ENCODE results near the gene KCNQ1OT1. TPM values are rescaled to one million over a fixed set of nuclear protein-coding genes. Genes with fewer than 3 reads are reported as not detected.

Gene KCNQ1OT1
- total and polyA plus RNA-seq, 4 donors, result 0.05 to 4.9 (median 0.61) TPM

GRCh38 chr11:2724104-2724503, 24.3 kb upstream of the KCNQ1OT1 start:
- WGBS, result 90% methylated on average over 16 of the region's 16 CpGs
- no peaks in the 10 kb centered on the region for H3K4me1 ChIP-seq (ENCODE audit: control insufficient read depth in 4 of 4, insufficient read depth in 4 of 4, low read length in 3 of 4)
- no peak overlapping the region for H3K9ac ChIP-seq (ENCODE audit: low read depth in 1 of 2, low read length in 2 of 2)
- H3K36me3 ChIP-seq (ENCODE audit: control insufficient read depth in 4 of 4, insufficient read depth in 3 of 4, low read depth in 1 of 4, low read length in 3 of 4), result no peaks in the 10 kb centered on the region
- no peak for DNase-seq (ENCODE audit: low spot score)
- H3K9me3 ChIP-seq (ENCODE audit: control insufficient read depth in 4 of 4, low read length in 3 of 4), result no peaks in the 10 kb centered on the region
- H3K27me3 ChIP-seq (ENCODE audit: control insufficient read depth in 4 of 4, insufficient read depth in 4 of 4, low read length in 3 of 4), result no peaks in the 10 kb centered on the region
- no peak overlapping the region for H3K4me3 ChIP-seq (ENCODE audit: low read depth in 1 of 3, low read length in 3 of 3)
- H3K27ac ChIP-seq (ENCODE audit: low read depth in 1 of 2, low read length in 2 of 2), result no peak overlapping the region
- TF ChIP-seq GABPA (IDR thresholded peaks at IDR 0.05 in 1 of 2, conservative IDR thresholded peaks at IDR 0.05 in 1 of 2) (no peak), JUND (IDR thresholded peaks at IDR 0.05) (no peak), REST (IDR thresholded peaks at IDR 0.05) (no peak), EGR1 (IDR thresholded peaks at IDR 0.05; ENCODE audit: low read depth in 2 of 2) (no peak), FOXA1 (IDR thresholded peaks at IDR 0.05) (no peak), FOXA2 (IDR thresholded peaks at IDR 0.05) (no peak), NR2F2 (IDR thresholded peaks at IDR 0.05) (no peak), ZBTB33 (IDR thresholded peaks at IDR 0.05) (no peak), ATF3 (IDR thresholded peaks at IDR 0.05) (no peak), TAF1 (conservative IDR thresholded peaks at IDR 0.05) (no peak), HNF4G (IDR thresholded peaks at IDR 0.05) (no peak), YY1 (IDR thresholded peaks at IDR 0.05) (no peak), SP1 (IDR thresholded peaks at IDR 0.05) (no peak), CTCF (IDR thresholded peaks at IDR 0.05; ENCODE audit: low read depth, low read length, missing input control) (no peak), RAD21 (IDR thresholded peaks at IDR 0.05) (no peak)

- Histone ChIP-seq H3K27me3 (ENCODE audit: control insufficient read depth in 4 of 4, insufficient read depth in 4 of 4, low read length in 3 of 4) (no peaks in the 10 kb centered on the region), H3K4me3 (ENCODE audit: low read depth in 1 of 3, low read length in 3 of 3) (no peak overlapping the region), H3K9ac (ENCODE audit: low read depth in 1 of 2, low read length in 2 of 2) (no peak overlapping the region), H3K27ac (ENCODE audit: low read depth in 1 of 2, low read length in 2 of 2) (no peak overlapping the region), H3K36me3 (ENCODE audit: control insufficient read depth in 4 of 4, insufficient read depth in 3 of 4, low read depth in 1 of 4, low read length in 3 of 4) (no peaks in the 10 kb centered on the region), H3K4me1 (ENCODE audit: control insufficient read depth in 4 of 4, insufficient read depth in 4 of 4, low read length in 3 of 4) (no peaks in the 10 kb centered on the region), H3K9me3 (ENCODE audit: control insufficient read depth in 4 of 4, low read length in 3 of 4) (no peaks in the 10 kb centered on the region)
- 88% methylated on average over 15 of the region's 15 CpGs for WGBS
- TF ChIP-seq RAD21 (IDR thresholded peaks at IDR 0.05) (no peak), HNF4A (conservative IDR thresholded peaks at IDR 0.05) (no peak), JUND (IDR thresholded peaks at IDR 0.05) (no peak), SP1 (IDR thresholded peaks at IDR 0.05) (no peak), ATF3 (IDR thresholded peaks at IDR 0.05) (no peak), CTCF (IDR thresholded peaks at IDR 0.05; ENCODE audit: low read depth, low read length, missing input control) (no peak), NR2F2 (IDR thresholded peaks at IDR 0.05) (no peak), MAX (IDR thresholded peaks at IDR 0.05) (no peak)
- no peak for DNase-seq (ENCODE audit: low spot score)
Observed at GRCh38 chr11:2722955-2723354, 23.2 kb upstream of the KCNQ1OT1 start.
